Measurements from ENCODE around the gene ASCC2. TPM values are rescaled to one million over a fixed set of nuclear protein-coding genes. Genes with fewer than 3 reads are reported as not detected.

The ASCC2 gene
- total RNA-seq, 1 experiment from 2014 or later: 54.9 TPM

- Histone ChIP-seq H3K4me1 (ENCODE audit: insufficient read depth, low read length, poor library complexity, severe bottlenecking) (peaks cover 8% of the 10 kb centered on the region), H3K36me3 (ENCODE audit: insufficient read depth, low read length, poor library complexity, severe bottlenecking) (no peaks in the 10 kb centered on the region), H3K27ac (ENCODE audit: low read depth, low read length, poor library complexity, severe bottlenecking) (no peak overlapping the region), H3K27me3 (replicated peaks; ENCODE audit: insufficient read depth, low read depth, low read length, poor library complexity) (no peaks in the 10 kb centered on the region), H3K4me3 (ENCODE audit: low read depth, low read length, poor library complexity, severe bottlenecking) (no peak overlapping the region), H3K9me3 (ENCODE audit: low read depth, low read length, poor library complexity, severe bottlenecking) (no peaks in the 10 kb centered on the region)
- DNase-seq (ENCODE audit: low spot score): no peak
- TF ChIP-seq EZH2 (IDR thresholded peaks at IDR 0.05; ENCODE audit: borderline replicate concordance, low read depth, low read length, poor library complexity, severe bottlenecking): no peak
- TF ChIP-seq CTCF (conservative IDR thresholded peaks at IDR 0.05; ENCODE audit: low read depth, low read length): no peak
- intact Hi-C loops (cut with micrococcal nuclease; ENCODE audit: unreplicated experiment): no loop called here
- POLR2A ChIA-PET (ENCODE audit: low non-redundant PET): no interaction called here
- CTCF ChIA-PET: no interaction called here
- BruUV-seq (replicated peaks): no TSS peak
Observed at GRCh38 chr22:29762263-29762662, 75.8 kb downstream of the ASCC2 start.

GRCh38 chr22:29758959-29759358, 79.1 kb downstream of the ASCC2 start:
- no peak overlapping the region for H3K4me3 ChIP-seq (ENCODE audit: low read depth, low read length, poor library complexity, severe bottlenecking)
- no peak overlapping the region for H3K27ac ChIP-seq (ENCODE audit: low read depth, low read length, poor library complexity, severe bottlenecking)
- intact Hi-C loops (cut with micrococcal nuclease; ENCODE audit: unreplicated experiment): no loop called here
- TF ChIP-seq CTCF (conservative IDR thresholded peaks at IDR 0.05; ENCODE audit: low read depth, low read length) (no peak), EZH2 (IDR thresholded peaks at IDR 0.05; ENCODE audit: borderline replicate concordance, low read depth, low read length, poor library complexity, severe bottlenecking) (no peak)
- DNase-seq (ENCODE audit: low spot score): no peak
- ChIA-PET POLR2A (ENCODE audit: low non-redundant PET) (no interaction called here), CTCF (no interaction called here)
- H3K9me3 ChIP-seq (ENCODE audit: low read depth, low read length, poor library complexity, severe bottlenecking): no peaks in the 10 kb centered on the region
- no peaks in the 10 kb centered on the region for H3K27me3 ChIP-seq (replicated peaks; ENCODE audit: insufficient read depth, low read depth, low read length, poor library complexity)
- BruUV-seq (replicated peaks): no TSS peak
- H3K36me3 ChIP-seq (ENCODE audit: insufficient read depth, low read length, poor library complexity, severe bottlenecking): no peaks in the 10 kb centered on the region
- peaks cover 8% of the 10 kb centered on the region for H3K4me1 ChIP-seq (ENCODE audit: insufficient read depth, low read length, poor library complexity, severe bottlenecking)

- Histone ChIP-seq H3K4me1 (ENCODE audit: insufficient read depth, low read length, poor library complexity, severe bottlenecking) (peaks cover 8% of the 10 kb centered on the region), H3K27ac (ENCODE audit: low read depth, low read length, poor library complexity, severe bottlenecking) (no peak overlapping the region), H3K36me3 (ENCODE audit: insufficient read depth, low read length, poor library complexity, severe bottlenecking) (no peaks in the 10 kb centered on the region), H3K4me3 (ENCODE audit: low read depth, low read length, poor library complexity, severe bottlenecking) (no peak overlapping the region), H3K9me3 (ENCODE audit: low read depth, low read length, poor library complexity, severe bottlenecking) (no peaks in the 10 kb centered on the region), H3K27me3 (replicated peaks; ENCODE audit: insufficient read depth, low read depth, low read length, poor library complexity) (no peaks in the 10 kb centered on the region)
- POLR2A ChIA-PET (ENCODE audit: low non-redundant PET): no interaction called here
- CTCF ChIA-PET: no interaction called here
- peak; percentile 46 for DNase-seq (ENCODE audit: low spot score)
- intact Hi-C loops (cut with micrococcal nuclease; ENCODE audit: unreplicated experiment): no loop called here
- no TSS peak for BruUV-seq (replicated peaks)
- TF ChIP-seq EZH2 (IDR thresholded peaks at IDR 0.05; ENCODE audit: borderline replicate concordance, low read depth, low read length, poor library complexity, severe bottlenecking): no peak
- TF ChIP-seq CTCF (conservative IDR thresholded peaks at IDR 0.05; ENCODE audit: low read depth, low read length): no peak
Observed at GRCh38 chr22:29758068-29758622, 79.9 kb downstream of the ASCC2 start.
